IgD-negative memory B cell (primary cell): ENCODE measurements around the gene ZNF20. TPM values are rescaled to one million over a fixed set of nuclear protein-coding genes. Genes with fewer than 3 reads are reported as not detected.
A peak's percentile ranks its signal among the peaks of the same experiment; 100 is the strongest.
"Not testable (repeated sequence)": the region's sequence is repeated elsewhere in the genome, so short reads cannot be mapped to it uniquely, and the experiment has no call there.

Experiments
- H3K27ac Mint-ChIP-seq, 3 donors: one replicate each; pipeline ENCODE4 v1.8.0; 2020 to 2022; ENCODE audit warnings: mild to moderate bottlenecking in 3 of 3, mixed read lengths in 3 of 3, moderate library complexity in 1 of 3
- H3K27me3 Mint-ChIP-seq: one replicate; pipeline ENCODE4 v1.8.0; 2021; ENCODE audit warnings: mixed read lengths
- H3K36me3 Mint-ChIP-seq: one replicate; pipeline ENCODE4 v1.8.0; 2020; ENCODE audit warnings: mild to moderate bottlenecking, mixed read lengths
- H3K4me1 Mint-ChIP-seq, 3 donors: one replicate each; pipeline ENCODE4 v1.8.0; 2020 to 2022; ENCODE audit warnings: mixed read lengths in 3 of 3, mild to moderate bottlenecking in 1 of 3
- H3K4me3 Mint-ChIP-seq, 4 donors: one replicate each; pipeline ENCODE4 v1.8.0; 2020 to 2022; ENCODE audit warnings: mild to moderate bottlenecking in 4 of 4, mixed read lengths in 4 of 4, moderate library complexity in 3 of 4
- H3K9me3 Mint-ChIP-seq, 3 donors: one replicate each; pipeline ENCODE4 v1.8.0; 2020 to 2021; ENCODE audit warnings: mixed read lengths in 3 of 3, mild to moderate bottlenecking in 1 of 3
- polyA plus RNA-seq: library from polyadenylated mRNA; unstranded; fragments of 300-500 nt; fragmentation: Illumina TruSeq; gene quantifications from one replicate; pipeline ENCODE4 v1.2.3, GENCODE V29; 2021

ZNF20 gene
- polyA plus RNA-seq, 1 donor from 2014 or later = 1.9 TPM

DNA sequence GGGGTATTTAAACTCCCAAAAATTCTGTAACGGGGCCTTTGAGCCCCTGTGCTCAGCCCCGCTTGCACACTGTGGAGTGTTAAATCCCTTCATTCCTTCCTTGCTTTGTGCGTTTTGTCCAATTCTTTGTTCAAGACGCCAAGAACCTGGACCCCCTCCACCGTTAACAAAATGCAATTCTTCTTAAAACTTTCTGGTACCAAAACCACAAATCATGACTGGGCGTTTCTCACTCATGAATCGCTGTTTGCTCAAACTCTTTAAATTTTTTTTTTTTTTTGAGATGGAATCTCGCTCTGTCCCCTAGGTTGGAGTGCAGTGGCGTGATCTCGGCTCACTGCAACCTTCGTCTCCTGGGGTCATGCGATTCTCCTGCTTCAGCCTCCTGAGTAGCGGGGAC, 881 bp downstream of the ZNF20 start:
- H3K27ac Mint-ChIP-seq = peak overlapping the region in 2 of 3 donors; percentile 67 to 98
- H3K4me1 Mint-ChIP-seq = peaks cover 29 to 30% (median 29%) of the 10 kb centered on the region in 3 donors
- no peaks in the 10 kb centered on the region for H3K9me3 Mint-ChIP-seq
- H3K27me3 Mint-ChIP-seq = no peaks in the 10 kb centered on the region
- peak overlapping the region; percentile 89 to 99 (median 96) for H3K4me3 Mint-ChIP-seq
- peaks cover 4% of the 10 kb centered on the region for H3K36me3 Mint-ChIP-seq

DNA sequence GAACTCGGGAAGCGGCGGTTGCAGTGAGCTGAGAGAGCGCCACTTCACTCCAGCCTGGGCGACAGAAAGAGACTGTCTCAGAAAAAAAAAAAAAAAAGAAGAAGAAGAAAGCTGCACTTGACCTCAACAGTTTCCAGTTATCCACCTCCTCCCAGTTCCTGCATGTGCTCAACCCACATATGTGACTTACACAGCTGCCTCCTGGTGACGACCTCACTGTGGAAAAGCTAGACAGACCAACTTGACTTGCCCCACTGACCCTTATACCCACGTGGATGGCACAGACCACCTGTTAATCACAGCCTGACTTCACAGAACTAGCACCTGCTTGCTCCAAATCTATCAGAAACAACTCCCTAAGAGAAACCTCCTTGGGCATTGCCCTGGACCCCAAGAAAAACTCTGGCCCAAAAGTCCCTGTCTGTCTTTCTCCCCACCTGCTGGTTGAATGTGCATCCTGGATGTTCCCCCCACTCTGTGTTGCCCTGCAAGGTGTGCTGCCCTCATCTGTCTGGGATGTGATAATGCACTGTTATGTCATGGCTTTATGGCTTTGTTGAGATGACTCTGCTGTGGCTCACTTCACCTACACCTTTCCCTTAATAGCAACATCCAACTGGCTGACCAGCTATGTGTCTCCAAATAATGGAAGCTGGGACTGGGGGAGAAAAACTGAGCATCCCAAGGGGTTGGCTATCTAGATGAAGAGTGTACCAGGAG, 2.8 kb downstream of the ZNF20 start:
- peaks cover 19% of the 10 kb centered on the region for H3K36me3 Mint-ChIP-seq
- peaks cover 3 to 15% (median 4%) of the 10 kb centered on the region in 3 donors for H3K9me3 Mint-ChIP-seq
- H3K4me3 Mint-ChIP-seq = peak overlapping the region in 3 of 4 donors; percentile 21 to 89 (median 70)
- H3K4me1 Mint-ChIP-seq = peaks cover 28 to 30% (median 29%) of the 10 kb centered on the region in 3 donors
- peak overlapping the region in 2 of 3 donors; percentile 6 to 38 for H3K27ac Mint-ChIP-seq
- H3K27me3 Mint-ChIP-seq = no peaks in the 10 kb centered on the region

DNA sequence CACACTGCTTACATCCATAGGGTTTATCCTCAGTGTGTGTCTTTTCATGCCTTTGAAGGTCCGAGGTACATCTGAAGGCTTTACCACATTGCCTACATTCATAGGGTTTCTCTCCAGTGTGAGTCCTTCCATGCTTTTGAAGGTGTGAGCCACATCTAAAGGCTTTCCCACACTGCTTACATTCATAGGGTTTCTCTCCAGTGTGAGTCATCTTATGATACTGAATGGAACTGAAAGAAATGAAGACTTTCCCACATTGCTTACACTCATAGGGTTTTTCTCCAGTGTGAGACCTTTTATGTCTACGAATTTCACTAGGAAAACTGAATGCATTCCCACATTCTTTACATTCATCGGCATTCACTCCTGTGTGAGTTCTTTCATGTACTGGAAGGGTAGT, 7.1 kb downstream of the ZNF20 start:
- Mint-ChIP-seq H3K27ac (no peak overlapping the region), H3K9me3 (peaks cover 14 to 31% (median 16%) of the 10 kb centered on the region in 3 donors), H3K27me3 (no peaks in the 10 kb centered on the region), H3K36me3 (peaks cover 31% of the 10 kb centered on the region), H3K4me3 (no peak overlapping the region), H3K4me1 (peaks cover 3 to 8% (median 7%) of the 10 kb centered on the region in 3 donors)

DNA sequence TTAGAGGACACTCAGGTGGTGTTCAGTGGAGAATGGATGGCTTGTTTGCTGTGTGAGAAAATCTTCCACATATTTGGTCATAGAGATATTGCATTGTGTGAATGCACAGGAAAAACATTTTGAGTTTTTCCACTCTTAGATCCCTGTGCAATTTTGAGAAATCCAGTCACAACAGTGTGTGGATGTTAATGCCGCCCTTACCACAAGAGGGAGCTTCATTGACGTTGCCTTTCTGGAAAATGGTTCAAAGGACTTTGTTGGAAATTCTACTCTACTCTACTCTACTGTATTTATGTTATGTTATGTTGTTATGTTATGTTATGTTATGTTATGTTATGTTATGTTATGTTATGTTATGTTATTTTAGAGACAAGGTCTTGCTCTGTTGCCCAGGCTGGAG, 13.4 kb downstream of the ZNF20 start:
- Mint-ChIP-seq H3K9me3 (peaks cover 8 to 13% (median 10%) of the 10 kb centered on the region in 3 donors), H3K36me3 (peaks cover 9% of the 10 kb centered on the region), H3K27ac (no peak overlapping the region), H3K27me3 (no peaks in the 10 kb centered on the region), H3K4me3 (no peak overlapping the region), H3K4me1 (no peaks in the 10 kb centered on the region)

- Mint-ChIP-seq H3K27me3 (no peaks in the 10 kb centered on the region), H3K27ac (no peak overlapping the region), H3K36me3 (no peaks in the 10 kb centered on the region), H3K9me3 (peaks cover 5 to 21% (median 6%) of the 10 kb centered on the region in 3 donors), H3K4me1 (no peaks in the 10 kb centered on the region), H3K4me3 (no peak overlapping the region)
Measured at GRCh38 chr19:12117201-12117970, 22.8 kb downstream of the ZNF20 start.

DNA sequence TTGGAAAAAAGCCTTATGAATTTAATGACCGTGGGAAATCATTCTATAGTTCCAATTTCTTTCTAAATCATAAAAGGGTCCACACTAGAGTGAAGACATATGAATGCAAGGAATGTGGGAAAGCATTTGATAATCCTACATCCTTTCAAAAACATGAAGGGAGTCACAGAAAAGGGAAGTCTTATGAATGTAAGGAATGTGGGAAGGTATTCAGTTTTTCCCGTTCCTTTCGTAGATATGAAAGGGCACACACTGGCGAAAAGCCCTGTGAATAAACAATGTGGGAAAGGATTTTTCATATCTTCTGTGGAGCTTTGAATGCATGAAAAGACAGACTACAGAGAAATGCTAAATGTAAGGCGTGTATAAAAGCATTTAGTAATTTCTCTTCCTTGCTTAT, 27.0 kb downstream of the ZNF20 start:
- Mint-ChIP-seq H3K36me3 (peaks cover 4% of the 10 kb centered on the region), H3K9me3 (peaks cover 2 to 31% (median 8%) of the 10 kb centered on the region in 3 donors), H3K27ac (no peak overlapping the region), H3K4me3 (no peak overlapping the region), H3K4me1 (no peaks in the 10 kb centered on the region), H3K27me3 (no peaks in the 10 kb centered on the region)

GRCh38 chr19:12112701-12113100, 27.4 kb downstream of the ZNF20 start:
- H3K27me3 Mint-ChIP-seq = no peaks in the 10 kb centered on the region
- H3K4me3 Mint-ChIP-seq = no peak overlapping the region
- H3K4me1 Mint-ChIP-seq = no peaks in the 10 kb centered on the region
- H3K27ac Mint-ChIP-seq = no peak overlapping the region
- peaks cover 4% of the 10 kb centered on the region for H3K36me3 Mint-ChIP-seq
- peaks cover 2 to 31% (median 8%) of the 10 kb centered on the region in 3 donors for H3K9me3 Mint-ChIP-seq

- H3K4me1 Mint-ChIP-seq = no peaks in the 10 kb centered on the region
- no peak overlapping the region for H3K27ac Mint-ChIP-seq
- no peaks in the 10 kb centered on the region for H3K27me3 Mint-ChIP-seq
- peaks cover 4% of the 10 kb centered on the region for H3K36me3 Mint-ChIP-seq
- peaks cover 2 to 31% (median 8%) of the 10 kb centered on the region in 3 donors for H3K9me3 Mint-ChIP-seq
- H3K4me3 Mint-ChIP-seq = no peak overlapping the region
Measured at GRCh38 chr19:12111943-12112637, 28.1 kb downstream of the ZNF20 start.

- H3K9me3 Mint-ChIP-seq = peaks cover 2 to 31% (median 8%) of the 10 kb centered on the region in 3 donors
- no peaks in the 10 kb centered on the region for H3K4me1 Mint-ChIP-seq
- no peaks in the 10 kb centered on the region for H3K27me3 Mint-ChIP-seq
- no peak overlapping the region for H3K27ac Mint-ChIP-seq
- H3K36me3 Mint-ChIP-seq = peaks cover 4% of the 10 kb centered on the region
- no peak overlapping the region for H3K4me3 Mint-ChIP-seq
Measured at GRCh38 chr19:12111176-12111575, 29.0 kb downstream of the ZNF20 start.

GRCh38 chr19:12103909-12104308, 36.2 kb downstream of the ZNF20 start:
- H3K4me1 Mint-ChIP-seq, H3K27me3 Mint-ChIP-seq, H3K36me3 Mint-ChIP-seq, H3K9me3 Mint-ChIP-seq, H3K27ac Mint-ChIP-seq, H3K4me3 Mint-ChIP-seq: not testable (repeated sequence)

DNA sequence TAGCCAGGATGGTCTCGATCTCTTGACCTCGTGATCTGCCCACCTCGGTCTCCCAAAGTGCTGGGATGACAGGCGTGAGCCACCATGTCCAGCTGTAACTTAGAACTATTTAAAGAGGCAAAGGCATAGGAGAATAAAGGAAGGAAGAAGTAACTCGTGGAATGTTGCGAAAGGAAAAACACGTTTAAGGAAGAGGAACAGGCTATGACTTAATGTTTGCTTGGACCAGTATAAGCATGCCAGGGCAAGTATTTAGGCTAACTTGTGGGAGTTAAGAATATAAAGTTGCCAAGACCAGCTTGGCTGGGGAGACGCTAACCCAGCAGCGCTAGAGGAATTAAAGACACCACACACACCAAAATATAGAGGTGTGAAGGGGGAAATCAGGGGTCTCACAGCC, 42.1 kb downstream of the ZNF20 start:
- peaks cover 6% of the 10 kb centered on the region for H3K27me3 Mint-ChIP-seq
- peaks cover 8% of the 10 kb centered on the region for H3K36me3 Mint-ChIP-seq
- H3K27ac Mint-ChIP-seq = no peak overlapping the region
- no peak overlapping the region for H3K4me3 Mint-ChIP-seq
- H3K4me1 Mint-ChIP-seq = peaks cover 0 to 2% (median 2%) of the 10 kb centered on the region in 3 donors
- peaks cover 4 to 8% (median 5%) of the 10 kb centered on the region in 3 donors for H3K9me3 Mint-ChIP-seq

GRCh38 chr19:12095111-12095790, 44.9 kb downstream of the ZNF20 start:
- H3K4me3 Mint-ChIP-seq = no peak overlapping the region

GRCh38 chr19:12093777-12094176, 46.4 kb downstream of the ZNF20 start:
- Mint-ChIP-seq H3K4me3 (peak overlapping the region in 2 of 4 donors; percentile 14 to 71), H3K4me1 (peaks cover 5 to 15% (median 8%) of the 10 kb centered on the region in 3 donors), H3K27ac (no peak overlapping the region), H3K36me3 (peaks cover 13% of the 10 kb centered on the region), H3K9me3 (peaks cover 2 to 8% (median 3%) of the 10 kb centered on the region in 3 donors), H3K27me3 (peaks cover 8% of the 10 kb centered on the region)

More at GRCh38 chr19:12095111-12095790, 44.9 kb downstream of the ZNF20 start:
- H3K27ac Mint-ChIP-seq = no peak overlapping the region
- peaks cover 13% of the 10 kb centered on the region for H3K36me3 Mint-ChIP-seq
- H3K9me3 Mint-ChIP-seq = peaks cover 4 to 8% (median 6%) of the 10 kb centered on the region in 3 donors
- H3K4me1 Mint-ChIP-seq = peaks cover 5 to 15% (median 8%) of the 10 kb centered on the region in 3 donors
- H3K27me3 Mint-ChIP-seq = peaks cover 8% of the 10 kb centered on the region

DNA sequence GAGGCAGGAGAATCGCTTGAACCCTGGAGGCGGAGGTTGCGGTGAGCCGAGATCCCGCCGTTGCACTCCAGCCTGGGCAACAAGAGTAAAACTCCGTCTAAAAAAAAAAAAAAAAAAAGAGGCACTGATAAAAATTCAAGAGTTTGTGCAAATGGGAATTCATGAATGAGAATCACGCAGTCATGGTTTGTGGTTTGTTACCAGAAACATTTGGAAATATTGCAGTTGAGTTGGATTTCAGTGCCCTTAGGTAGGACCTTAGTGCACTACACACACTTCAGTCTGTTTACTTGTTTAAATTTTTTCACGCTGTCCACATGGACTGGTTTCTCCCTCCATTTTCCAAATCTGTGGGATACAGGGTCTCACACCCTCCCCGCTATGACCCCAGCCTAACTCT, 47.2 kb downstream of the ZNF20 start:
- H3K4me1 Mint-ChIP-seq = peaks cover 5 to 15% (median 8%) of the 10 kb centered on the region in 3 donors
- peaks cover 8% of the 10 kb centered on the region for H3K27me3 Mint-ChIP-seq
- peak overlapping the region; percentile 14 to 91 (median 80) for H3K4me3 Mint-ChIP-seq
- peaks cover 12% of the 10 kb centered on the region for H3K36me3 Mint-ChIP-seq
- H3K9me3 Mint-ChIP-seq = peaks cover under 1 to 8% (median 2%) of the 10 kb centered on the region in 3 donors
- H3K27ac Mint-ChIP-seq = no peak overlapping the region
